Peyer's patch (tissue), 4 donors: ENCODE measurements around the gene MEN1.

Experiments used
- CTCF ChIP-seq, 6 experiments: fragments of 450-650 bp in 4 of 6; fragments of 200-600 bp in 2 of 6; sonication (generic) in 1 of 6; IDR thresholded peaks; one replicate each; pipeline ENCODE4 v1.5.1; 2017 to 2019; ENCODE audit warnings: antibody characterized with exemption in 6 of 6, mild to moderate bottlenecking in 3 of 6, moderate library complexity in 1 of 6
- POLR2A ChIP-seq, 2 donors: fragments of 450-650 bp; IDR thresholded peaks; one replicate each; pipeline ENCODE4 v1.5.1; 2017; ENCODE audit warnings: antibody characterized with exemption in 2 of 2, mild to moderate bottlenecking in 2 of 2, moderate library complexity in 2 of 2

- no peak for TF ChIP-seq CTCF (IDR thresholded peaks at IDR 0.05)
- no peak for TF ChIP-seq POLR2A (IDR thresholded peaks at IDR 0.05)
Measured at GRCh38 chr11:64770120-64770519, 40.2 kb downstream of the MEN1 start.
